SK-N-MC (cell line): Measurements from ENCODE around the gene FHIP1A.

ENCODE experiments used
- EZH2 ChIP-seq: fragments of 200-600 bp; sonication (generic); IDR thresholded peaks from one replicate; pipeline ENCODE4 v1.6.1; 2017; ENCODE audit warnings: antibody characterized with exemption
- FOXP2 ChIP-seq: optimal IDR thresholded peaks from 2 replicates; pipeline ENCODE3; 2011; ENCODE audit warnings: mild to moderate bottlenecking, moderate library complexity; ENCODE audit not compliant: insufficient read depth; ENCODE audit errors: extremely low read length, control extremely low read depth
- POLR2AphosphoS5 ChIP-seq: IDR thresholded peaks from 2 replicates; pipeline ENCODE4 v1.6.1; 2012; ENCODE audit warnings: mild to moderate bottlenecking, low read depth, low read length, borderline replicate concordance

DNA sequence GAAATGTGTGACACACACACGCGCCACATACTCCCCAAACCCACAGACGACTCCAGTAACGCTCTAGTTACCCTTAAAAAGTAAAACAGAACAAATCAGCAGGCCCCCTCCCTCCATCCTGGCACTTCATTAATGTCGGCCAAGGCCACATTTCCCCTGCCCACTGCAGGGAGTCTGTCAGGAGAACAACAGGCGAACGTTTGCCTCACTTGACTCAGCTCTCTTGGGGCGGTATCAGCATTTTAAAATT, 671 bp upstream of the FHIP1A start:
- TF ChIP-seq POLR2AphosphoS5 (no peak), EZH2 (no peak), FOXP2 (no peak)
